ENCODE results near the gene LYZL1. TPM values are rescaled to one million over a fixed set of nuclear protein-coding genes. Genes with fewer than 3 reads are reported as not detected.

LYZL1 gene
- total and polyA plus RNA-seq, 2 of the 8 experiments (the other 6 are each of a cell fraction or from before 2014, with no cell fraction given): not detected

- TF ChIP-seq MAX (IDR thresholded peaks at IDR 0.05): no peak
Measured at GRCh38 chr10:29240986-29241660, 47.7 kb upstream of the LYZL1 start (continued).

All from H1 (cell line).